SH-SY5Y (cell line): ENCODE results near the gene CGB8.

ENCODE experiments used
- GATA2 ChIP-seq: IDR thresholded peaks from 2 replicates; pipeline ENCODE4 v1.6.1; 2011; ENCODE audit warnings: mild to moderate bottlenecking, low read depth, low read length
- GATA3 ChIP-seq: IDR thresholded peaks from 2 replicates; pipeline ENCODE4 v1.6.1; 2011; ENCODE audit warnings: low read depth, mild to moderate bottlenecking, low read length, moderate library complexity

- TF ChIP-seq GATA2 (no peak), GATA3 (no peak)
Observed at GRCh38 chr19:49085868-49086232, 36.9 kb upstream of the CGB8 start.
